Activated naive CD8-positive, alpha-beta T cell treated with anti-CD3 and anti-CD28 coated beads, Interleukin-2, amount 10 ng/mL, durations not matched to agents 7 days and 5 days (primary cell): ENCODE results near the gene VIM. TPM values are rescaled to one million over a fixed set of nuclear protein-coding genes. Genes with fewer than 3 reads are reported as not detected.

Source experiments
- ATAC-seq: fragments of 150-1000 bp; cut with Tn5 transposase; one replicate; pipeline ENCODE4 v1.10.0; 2021; ENCODE audit warnings: low read depth, moderate library complexity
- POLR2A ChIA-PET: fragments of 350-600 bp; sonication (Branson Sonifier 250); formaldehyde crosslinking; loops from one replicate; lab custom pipeline; 2021; ENCODE audit warnings: antibody characterized with exemption; lab: Charles Lee
- DNase-seq: peaks from one replicate; pipeline ENCODE4 v3.0.0; 2021
- H3K27ac Mint-ChIP-seq: one replicate; pipeline ENCODE4 v1.8.0; 2022; ENCODE audit warnings: mild to moderate bottlenecking, mixed read lengths
- H3K27me3 Mint-ChIP-seq: one replicate; pipeline ENCODE4 v1.8.0; 2022; ENCODE audit warnings: mild to moderate bottlenecking, moderate library complexity, mixed read lengths
- H3K36me3 Mint-ChIP-seq: one replicate; pipeline ENCODE4 v1.8.0; 2021; ENCODE audit warnings: mild to moderate bottlenecking, mixed read lengths
- H3K4me1 Mint-ChIP-seq: one replicate; pipeline ENCODE4 v1.8.0; 2021; ENCODE audit warnings: mixed read lengths
- H3K4me3 Mint-ChIP-seq: one replicate; pipeline ENCODE4 v1.8.0; 2022; ENCODE audit warnings: mild to moderate bottlenecking, moderate library complexity, mixed read lengths
- H3K9me3 Mint-ChIP-seq: one replicate; pipeline ENCODE4 v1.8.0; 2021; ENCODE audit warnings: mixed read lengths
- total RNA-seq, 2 experiments: library from RNA; stranded (reverse); gene quantifications; one replicate each; pipeline ENCODE4 v1.2.3, GENCODE V29; 2021

VIM gene
- total RNA-seq, 2 experiments from 2014 or later: 1,681 to 1,738 TPM

DNA sequence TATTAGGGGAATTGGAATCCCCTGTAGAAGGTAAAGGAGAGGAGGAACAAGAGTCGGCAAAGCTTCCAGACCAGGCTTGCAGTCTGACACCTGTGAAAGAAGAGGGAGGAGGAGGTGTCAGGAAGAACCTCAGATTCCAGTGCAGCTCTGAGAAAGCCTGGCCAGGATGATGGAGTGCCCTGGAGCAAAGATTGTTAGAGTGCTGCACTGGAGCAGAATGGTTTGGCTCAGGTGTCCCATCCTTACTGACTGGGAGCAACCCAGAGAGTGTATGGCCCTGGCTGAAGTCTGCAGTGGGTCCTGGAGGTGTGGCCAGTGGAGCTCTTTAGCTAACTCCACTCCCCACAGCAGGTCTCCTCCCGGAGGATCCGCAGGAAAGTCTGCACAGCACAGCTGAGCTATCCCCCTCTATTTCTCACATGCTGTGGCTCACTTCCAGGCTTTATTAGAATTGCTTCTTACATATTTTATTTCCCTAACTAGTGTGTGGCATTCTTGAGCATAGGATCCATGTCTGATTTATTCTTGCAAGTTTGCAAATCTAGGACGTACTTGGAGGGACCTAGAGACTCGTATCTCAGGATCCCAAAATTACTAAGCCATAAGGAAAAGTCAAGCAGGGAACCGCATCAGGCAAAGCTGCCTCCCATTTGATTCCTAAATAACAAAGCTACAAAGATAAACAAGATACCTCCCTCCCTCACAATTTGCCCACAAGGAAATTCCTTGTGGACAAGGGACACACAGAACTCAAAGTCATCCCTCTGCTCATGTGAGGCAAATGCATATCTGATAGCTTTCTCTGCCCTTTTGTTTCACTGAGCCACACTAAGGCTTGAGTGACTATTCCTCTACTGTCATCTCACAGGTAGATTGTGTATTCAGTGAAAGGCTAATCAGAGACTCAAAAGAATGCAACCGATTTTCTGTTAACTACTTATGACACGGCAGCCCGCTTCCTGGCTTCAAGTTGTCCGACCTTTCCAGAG is 58.8 kb downstream of the VIM start:
- peaks cover 6% of the 10 kb centered on the region for H3K9me3 Mint-ChIP-seq
- ATAC-seq: no peak

More for the DNA sequence above, 58.8 kb downstream of the VIM start:
- H3K36me3 Mint-ChIP-seq: no peaks in the 10 kb centered on the region
- no peak overlapping the region for H3K27ac Mint-ChIP-seq
- no peak for DNase-seq
- H3K4me3 Mint-ChIP-seq: no peak overlapping the region
- peaks cover 2% of the 10 kb centered on the region for H3K4me1 Mint-ChIP-seq
- POLR2A ChIA-PET: no interaction called here
- peaks cover 20% of the 10 kb centered on the region for H3K27me3 Mint-ChIP-seq

Other genes with a start within 250 kb of the VIM start
- 1 to 10 TPM; 3.2 to 3.7 TPM for gene CUBN, start 98.4 kb upstream of the VIM start, total RNA-seq
- gene TRDMT1, start 26.6 kb upstream of the VIM start, total RNA-seq: 10 to 100 TPM; 15.3 to 17.1 TPM
- gene ST8SIA6, start 226.4 kb downstream of the VIM start, total RNA-seq: under 1 TPM; 0.34 to 0.61 TPM